ENCODE results near the gene FIG4. TPM values are rescaled to one million over a fixed set of nuclear protein-coding genes. Genes with fewer than 3 reads are reported as not detected.
"Not testable (repeated sequence)": the region's sequence is repeated elsewhere in the genome, so short reads cannot be mapped to it uniquely, and the experiment has no call there.

The FIG4 gene
- total and polyA plus RNA-seq, 2 experiments from 2014 or later: 8.0 to 10.9 TPM

DNA sequence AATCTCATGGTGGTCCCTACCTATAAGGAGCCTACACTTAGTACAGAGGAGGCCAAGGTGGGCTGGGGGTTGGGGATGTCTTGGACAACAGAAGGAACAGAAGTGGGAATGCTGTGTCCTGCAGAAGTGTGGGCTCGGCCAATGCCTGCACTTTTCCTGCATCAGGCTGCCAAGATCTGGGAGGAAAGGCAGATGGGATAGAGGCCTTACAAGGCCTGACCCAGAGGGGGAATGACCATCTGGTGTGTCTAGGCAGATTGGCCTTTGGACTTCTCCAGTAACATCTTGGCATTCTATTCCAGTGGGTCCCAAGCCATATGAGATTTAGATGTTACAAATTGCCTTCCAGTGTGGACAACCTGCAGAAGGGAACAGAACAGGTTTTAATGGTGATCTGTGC is 162.3 kb downstream of the FIG4 start:
- Histone ChIP-seq H3K79me2 (no peaks in the 10 kb centered on the region), H3K4me1 (ENCODE audit: insufficient read depth) (no peaks in the 10 kb centered on the region), H3K27ac (no peak overlapping the region), H3K4me3 (no peak overlapping the region), H4K20me1 (ENCODE audit: insufficient read depth, poor library complexity, severe bottlenecking) (no peaks in the 10 kb centered on the region), H3K4me2 (no peak overlapping the region), H3K27me3 (no peaks in the 10 kb centered on the region), H3K9me2 (replicated peaks; ENCODE audit: insufficient read depth) (no peaks in the 10 kb centered on the region), H3K36me3 (replicated peaks; ENCODE audit: insufficient read depth, low read depth) (no peaks in the 10 kb centered on the region), H2AFZ (no peak overlapping the region), H3K9me3 (ENCODE audit: low read depth) (no peaks in the 10 kb centered on the region)
- 67% methylated on average over 1 of the region's 1 CpG for WGBS (ENCODE audit: low lambda C conversion rate, missing lambda C conversion rate)
- no peak for TF ChIP-seq EZH2phosphoT487 (IDR thresholded peaks at IDR 0.05; ENCODE audit: low read depth, severe bottlenecking, unreplicated experiment)
- TF ChIP-seq EZH2 (IDR thresholded peaks at IDR 0.05; ENCODE audit: borderline replicate concordance): no peak
- TF ChIP-seq, protein P1, sequence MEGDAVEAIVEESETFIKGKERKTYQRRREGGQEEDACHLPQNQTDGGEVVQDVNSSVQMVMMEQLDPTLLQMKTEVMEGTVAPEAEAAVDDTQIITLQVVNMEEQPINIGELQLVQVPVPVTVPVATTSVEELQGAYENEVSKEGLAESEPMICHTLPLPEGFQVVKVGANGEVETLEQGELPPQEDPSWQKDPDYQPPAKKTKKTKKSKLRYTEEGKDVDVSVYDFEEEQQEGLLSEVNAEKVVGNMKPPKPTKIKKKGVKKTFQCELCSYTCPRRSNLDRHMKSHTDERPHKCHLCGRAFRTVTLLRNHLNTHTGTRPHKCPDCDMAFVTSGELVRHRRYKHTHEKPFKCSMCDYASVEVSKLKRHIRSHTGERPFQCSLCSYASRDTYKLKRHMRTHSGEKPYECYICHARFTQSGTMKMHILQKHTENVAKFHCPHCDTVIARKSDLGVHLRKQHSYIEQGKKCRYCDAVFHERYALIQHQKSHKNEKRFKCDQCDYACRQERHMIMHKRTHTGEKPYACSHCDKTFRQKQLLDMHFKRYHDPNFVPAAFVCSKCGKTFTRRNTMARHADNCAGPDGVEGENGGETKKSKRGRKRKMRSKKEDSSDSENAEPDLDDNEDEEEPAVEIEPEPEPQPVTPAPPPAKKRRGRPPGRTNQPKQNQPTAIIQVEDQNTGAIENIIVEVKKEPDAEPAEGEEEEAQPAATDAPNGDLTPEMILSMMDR (IDR thresholded peaks at IDR 0.05; ENCODE audit: poor library complexity): no peak
- DNase-seq (ENCODE audit: low spot score): no peak

DNA sequence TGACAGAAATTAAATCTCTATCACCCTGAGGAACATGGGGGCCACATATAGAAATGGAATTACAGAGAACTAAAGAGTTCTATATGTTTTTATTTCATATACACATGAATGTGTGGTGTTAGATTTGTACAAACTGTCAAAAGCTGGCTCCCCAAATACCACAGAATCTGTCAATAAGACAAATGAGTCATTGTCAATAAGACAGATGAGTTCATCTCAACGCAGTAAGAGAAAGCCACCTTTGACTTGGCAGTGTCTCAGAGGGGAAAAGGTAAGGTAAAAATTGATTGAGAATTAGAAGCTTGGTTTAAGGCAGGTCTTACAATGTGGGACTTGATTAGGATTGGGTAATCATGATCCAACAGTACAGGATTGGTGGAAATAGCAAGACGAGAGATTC is 162.9 kb downstream of the FIG4 start:
- DNase-seq (ENCODE audit: low spot score): no peak
- no peaks in the 10 kb centered on the region for H3K9me3 ChIP-seq (ENCODE audit: low read depth)
- 92% methylated on average over 2 of the region's 2 CpGs for WGBS (ENCODE audit: low lambda C conversion rate, missing lambda C conversion rate)
- TF ChIP-seq, protein P1 (IDR thresholded peaks at IDR 0.05; ENCODE audit: poor library complexity): no peak
- no peak for TF ChIP-seq EZH2phosphoT487 (IDR thresholded peaks at IDR 0.05; ENCODE audit: low read depth, severe bottlenecking, unreplicated experiment)
- no peak for TF ChIP-seq EZH2 (IDR thresholded peaks at IDR 0.05; ENCODE audit: borderline replicate concordance)
- H3K27me3 ChIP-seq: no peaks in the 10 kb centered on the region
- H3K79me2 ChIP-seq: no peaks in the 10 kb centered on the region
- no peak overlapping the region for H3K4me3 ChIP-seq
- no peak overlapping the region for H3K4me2 ChIP-seq
- H3K36me3 ChIP-seq (replicated peaks; ENCODE audit: insufficient read depth, low read depth): no peaks in the 10 kb centered on the region
- no peaks in the 10 kb centered on the region for H3K9me2 ChIP-seq (replicated peaks; ENCODE audit: insufficient read depth)
- H2AFZ ChIP-seq: no peak overlapping the region
- H3K27ac ChIP-seq: no peak overlapping the region
- no peaks in the 10 kb centered on the region for H4K20me1 ChIP-seq (ENCODE audit: insufficient read depth, poor library complexity, severe bottlenecking)
- H3K4me1 ChIP-seq (ENCODE audit: insufficient read depth): no peaks in the 10 kb centered on the region

DNA sequence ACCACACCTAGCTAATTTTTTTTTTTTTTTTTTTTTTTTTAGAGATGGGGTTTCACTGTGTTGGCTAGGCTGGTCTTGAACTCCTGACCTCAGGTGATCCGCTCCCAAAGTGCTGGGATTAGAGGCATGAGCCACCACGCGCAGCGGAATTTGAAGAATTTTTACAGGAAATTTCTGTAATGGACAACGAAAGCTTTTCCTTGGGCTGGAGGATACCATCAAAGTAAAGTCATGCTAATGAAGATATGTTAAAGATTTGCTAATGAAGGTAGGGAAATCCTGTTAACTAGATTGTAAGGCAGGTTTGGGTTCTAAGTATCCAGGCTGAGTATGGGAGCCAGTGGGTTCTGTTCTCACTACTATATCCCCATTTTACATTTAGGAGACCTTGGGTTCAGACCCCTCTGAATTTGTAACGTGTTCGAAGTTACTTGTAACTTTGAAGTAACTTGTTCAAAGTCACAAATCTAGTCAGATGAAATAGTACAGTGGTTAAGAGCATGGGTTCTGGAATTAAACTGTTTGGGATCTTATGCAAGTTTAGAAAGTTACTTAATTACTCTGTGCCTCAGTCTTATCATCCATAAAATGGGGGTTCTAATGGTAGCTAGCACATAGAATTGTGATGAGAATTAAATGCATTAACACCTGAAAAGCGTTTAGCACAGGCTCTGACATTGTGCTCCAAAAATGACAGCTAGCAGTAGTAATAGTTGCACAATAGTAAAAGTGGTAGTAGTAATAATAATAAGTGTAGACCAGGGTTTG is 163.6 kb downstream of the FIG4 start:
- Histone ChIP-seq H3K4me1 (ENCODE audit: insufficient read depth) (no peaks in the 10 kb centered on the region), H4K20me1 (ENCODE audit: insufficient read depth, poor library complexity, severe bottlenecking) (no peaks in the 10 kb centered on the region), H3K79me2 (no peaks in the 10 kb centered on the region), H3K9me3 (ENCODE audit: low read depth) (no peaks in the 10 kb centered on the region), H3K27me3 (no peaks in the 10 kb centered on the region), H3K9me2 (replicated peaks; ENCODE audit: insufficient read depth) (no peaks in the 10 kb centered on the region), H3K36me3 (replicated peaks; ENCODE audit: insufficient read depth, low read depth) (no peaks in the 10 kb centered on the region), H3K4me2 (no peak overlapping the region), H3K27ac (no peak overlapping the region), H3K4me3 (no peak overlapping the region), H2AFZ (no peak overlapping the region)
- no peak for DNase-seq (ENCODE audit: low spot score)
- WGBS (ENCODE audit: low lambda C conversion rate, missing lambda C conversion rate): 77% methylated on average over 8 of the region's 8 CpGs
- TF ChIP-seq EZH2phosphoT487 (IDR thresholded peaks at IDR 0.05; ENCODE audit: low read depth, severe bottlenecking, unreplicated experiment) (no peak), EZH2 (IDR thresholded peaks at IDR 0.05; ENCODE audit: borderline replicate concordance) (no peak)
- TF ChIP-seq, protein P1 (IDR thresholded peaks at IDR 0.05; ENCODE audit: poor library complexity): no peak

DNA sequence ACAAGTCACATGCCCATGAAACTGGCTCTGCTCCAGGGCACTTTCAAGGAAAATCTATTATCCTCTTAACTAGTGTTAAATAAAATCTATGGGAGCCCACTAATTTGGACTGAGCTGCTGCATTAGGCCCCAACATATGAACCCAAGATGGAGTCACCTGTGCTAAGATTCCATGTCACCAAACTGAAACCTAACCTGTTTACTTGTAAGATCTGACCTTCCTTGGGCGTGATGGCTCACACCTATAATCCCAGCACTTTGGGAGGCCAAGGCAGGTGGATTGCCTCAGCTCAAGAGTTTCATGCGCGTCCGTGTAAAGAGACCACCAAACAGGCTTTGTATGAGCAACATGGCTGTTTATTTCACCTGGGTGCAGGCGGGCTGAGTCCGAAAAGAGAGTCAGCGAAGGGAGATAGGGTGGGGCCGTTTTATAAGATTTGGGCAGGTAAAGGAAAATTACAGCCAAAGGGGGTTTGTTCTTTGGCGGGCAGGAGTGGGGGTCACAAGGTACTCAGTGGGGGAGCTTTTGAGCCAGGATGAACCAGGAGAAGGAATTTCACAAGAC is 164.5 kb downstream of the FIG4 start:
- not testable (repeated sequence) for H4K20me1 ChIP-seq (ENCODE audit: insufficient read depth, poor library complexity, severe bottlenecking); H3K27ac ChIP-seq; H3K4me3 ChIP-seq; H3K9me3 ChIP-seq (ENCODE audit: low read depth); H3K4me1 ChIP-seq (ENCODE audit: insufficient read depth); H3K27me3 ChIP-seq; H3K79me2 ChIP-seq; H3K4me2 ChIP-seq; H2AFZ ChIP-seq; H3K36me3 ChIP-seq (replicated peaks; ENCODE audit: insufficient read depth, low read depth); DNase-seq (ENCODE audit: low spot score); H3K9me2 ChIP-seq (replicated peaks; ENCODE audit: insufficient read depth)
- WGBS (ENCODE audit: low lambda C conversion rate, missing lambda C conversion rate): 86% methylated on average over 9 of the region's 9 CpGs
